ENCODE data around the gene SRPK2.
"Not testable (repeated sequence)": the region's sequence is repeated elsewhere in the genome, so short reads cannot be mapped to it uniquely, and the experiment has no call there.

The SRPK2 gene

DNA sequence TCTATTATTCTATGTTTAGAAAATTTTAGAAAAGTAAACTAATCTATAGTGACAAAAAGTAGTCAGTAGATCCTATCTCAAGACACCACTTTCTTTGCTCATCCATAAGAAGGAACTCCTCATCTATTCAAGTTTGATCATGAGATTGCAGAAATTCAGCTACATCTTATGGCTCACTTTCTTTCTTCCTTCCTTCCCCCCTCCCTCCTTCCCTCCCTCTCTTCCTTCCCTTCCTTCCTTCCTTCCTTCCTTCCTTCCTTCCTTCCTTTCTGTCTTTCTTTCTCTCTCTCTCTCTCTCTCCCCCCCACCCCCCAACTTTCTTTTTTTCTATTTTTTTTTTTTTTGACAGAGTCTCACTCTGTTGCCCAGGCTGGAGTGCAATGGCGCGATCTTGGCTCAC, 35.3 kb upstream of the SRPK2 start:
- Histone ChIP-seq H3K36me3 (ENCODE audit: low read depth) (no peaks in the 10 kb centered on the region), H3K27ac (ENCODE audit: poor library complexity, severe bottlenecking) (no peak overlapping the region), H3K4me3 (ENCODE audit: severe bottlenecking) (no peak overlapping the region), H3K4me1 (ENCODE audit: insufficient read depth, poor library complexity, severe bottlenecking) (no peaks in the 10 kb centered on the region), H3K27me3 (ENCODE audit: insufficient read depth, poor library complexity, severe bottlenecking) (no peaks in the 10 kb centered on the region), H3K9me3 (ENCODE audit: severe bottlenecking) (no peaks in the 10 kb centered on the region)
- DNase-seq (ENCODE audit: low spot score) (no peak), ATAC-seq (ENCODE audit: low read depth) (no peak)
- TF ChIP-seq, protein P1, sequence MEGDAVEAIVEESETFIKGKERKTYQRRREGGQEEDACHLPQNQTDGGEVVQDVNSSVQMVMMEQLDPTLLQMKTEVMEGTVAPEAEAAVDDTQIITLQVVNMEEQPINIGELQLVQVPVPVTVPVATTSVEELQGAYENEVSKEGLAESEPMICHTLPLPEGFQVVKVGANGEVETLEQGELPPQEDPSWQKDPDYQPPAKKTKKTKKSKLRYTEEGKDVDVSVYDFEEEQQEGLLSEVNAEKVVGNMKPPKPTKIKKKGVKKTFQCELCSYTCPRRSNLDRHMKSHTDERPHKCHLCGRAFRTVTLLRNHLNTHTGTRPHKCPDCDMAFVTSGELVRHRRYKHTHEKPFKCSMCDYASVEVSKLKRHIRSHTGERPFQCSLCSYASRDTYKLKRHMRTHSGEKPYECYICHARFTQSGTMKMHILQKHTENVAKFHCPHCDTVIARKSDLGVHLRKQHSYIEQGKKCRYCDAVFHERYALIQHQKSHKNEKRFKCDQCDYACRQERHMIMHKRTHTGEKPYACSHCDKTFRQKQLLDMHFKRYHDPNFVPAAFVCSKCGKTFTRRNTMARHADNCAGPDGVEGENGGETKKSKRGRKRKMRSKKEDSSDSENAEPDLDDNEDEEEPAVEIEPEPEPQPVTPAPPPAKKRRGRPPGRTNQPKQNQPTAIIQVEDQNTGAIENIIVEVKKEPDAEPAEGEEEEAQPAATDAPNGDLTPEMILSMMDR (IDR thresholded peaks at IDR 0.05; ENCODE audit: poor library complexity, severe bottlenecking): no peak

GRCh38 chr7:105413887-105414437, 25.2 kb upstream of the SRPK2 start:
- no peaks in the 10 kb centered on the region for H3K4me1 ChIP-seq (ENCODE audit: insufficient read depth, poor library complexity, severe bottlenecking)
- TF ChIP-seq, protein P1 (IDR thresholded peaks at IDR 0.05; ENCODE audit: poor library complexity, severe bottlenecking): no peak
- ATAC-seq (ENCODE audit: low read depth): no peak
- H3K4me3 ChIP-seq (ENCODE audit: severe bottlenecking): no peak overlapping the region
- H3K27ac ChIP-seq (ENCODE audit: poor library complexity, severe bottlenecking): no peak overlapping the region
- H3K9me3 ChIP-seq (ENCODE audit: severe bottlenecking): no peaks in the 10 kb centered on the region
- no peaks in the 10 kb centered on the region for H3K36me3 ChIP-seq (ENCODE audit: low read depth)
- DNase-seq (ENCODE audit: low spot score): no peak
- H3K27me3 ChIP-seq (ENCODE audit: insufficient read depth, poor library complexity, severe bottlenecking): no peaks in the 10 kb centered on the region

DNA sequence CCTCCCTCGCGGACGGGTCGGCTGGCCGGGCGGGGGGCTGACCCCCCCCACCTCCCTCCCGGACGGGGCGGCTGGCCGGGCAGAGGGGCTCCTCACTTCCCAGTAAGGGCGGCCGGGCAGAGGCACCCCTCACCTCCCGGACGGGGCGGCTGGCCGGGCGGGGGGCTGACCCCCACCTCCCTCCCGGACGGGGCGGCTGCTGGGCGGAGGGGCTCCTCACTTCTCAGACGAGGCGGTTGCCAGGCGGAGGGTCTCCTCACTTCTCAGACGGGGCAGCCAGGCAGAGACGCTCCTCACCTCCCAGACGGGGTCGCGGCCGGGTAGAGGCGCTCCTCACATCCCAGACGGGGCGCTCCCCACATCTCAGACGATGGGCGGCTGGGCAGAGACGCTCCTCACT, 22.1 kb upstream of the SRPK2 start:
- ATAC-seq (ENCODE audit: low read depth); DNase-seq (ENCODE audit: low spot score); H3K27ac ChIP-seq (ENCODE audit: poor library complexity, severe bottlenecking); H3K9me3 ChIP-seq (ENCODE audit: severe bottlenecking); H3K27me3 ChIP-seq (ENCODE audit: insufficient read depth, poor library complexity, severe bottlenecking); H3K4me3 ChIP-seq (ENCODE audit: severe bottlenecking); H3K4me1 ChIP-seq (ENCODE audit: insufficient read depth, poor library complexity, severe bottlenecking); H3K36me3 ChIP-seq (ENCODE audit: low read depth): not testable (repeated sequence)

DNA sequence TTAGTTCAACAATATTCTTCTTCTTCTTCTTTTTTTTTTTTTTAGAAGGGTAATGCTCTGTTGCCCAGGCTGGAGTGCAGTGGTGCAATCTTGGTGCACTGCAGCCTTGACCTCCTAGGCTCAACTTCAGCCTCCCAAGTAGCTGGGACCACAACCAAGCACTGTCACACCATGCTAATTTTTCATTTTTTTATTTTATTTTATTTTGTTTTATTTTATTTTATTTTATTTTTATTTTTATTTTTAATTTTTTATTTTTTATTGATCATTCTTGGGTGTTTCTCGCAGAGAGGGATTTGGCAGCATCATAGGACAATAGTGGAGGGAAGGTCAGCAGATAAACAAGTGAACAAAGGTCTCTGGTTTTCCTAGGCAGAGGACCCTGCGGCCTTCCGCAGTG, 21.1 kb upstream of the SRPK2 start:
- not testable (repeated sequence) for DNase-seq (ENCODE audit: low spot score); H3K4me1 ChIP-seq (ENCODE audit: insufficient read depth, poor library complexity, severe bottlenecking); H3K36me3 ChIP-seq (ENCODE audit: low read depth); H3K4me3 ChIP-seq (ENCODE audit: severe bottlenecking); ATAC-seq (ENCODE audit: low read depth); H3K9me3 ChIP-seq (ENCODE audit: severe bottlenecking); H3K27me3 ChIP-seq (ENCODE audit: insufficient read depth, poor library complexity, severe bottlenecking); H3K27ac ChIP-seq (ENCODE audit: poor library complexity, severe bottlenecking)

GRCh38 chr7:105408791-105409410, 20.2 kb upstream of the SRPK2 start:
- peak; percentile 35; the same call in 1 of the 3 replicates for ATAC-seq (ENCODE audit: low read depth)
- TF ChIP-seq, protein P1 (IDR thresholded peaks at IDR 0.05; ENCODE audit: poor library complexity, severe bottlenecking): no peak

GRCh38 chr7:105403128-105403527, 14.4 kb upstream of the SRPK2 start:
- DNase-seq (ENCODE audit: low spot score) (no peak), ATAC-seq (ENCODE audit: low read depth) (no peak)
- no peaks in the 10 kb centered on the region for H3K9me3 ChIP-seq (ENCODE audit: severe bottlenecking)
- H3K36me3 ChIP-seq (ENCODE audit: low read depth): no peaks in the 10 kb centered on the region
- TF ChIP-seq, protein P1 (IDR thresholded peaks at IDR 0.05; ENCODE audit: poor library complexity, severe bottlenecking): no peak
- no peaks in the 10 kb centered on the region for H3K4me1 ChIP-seq (ENCODE audit: insufficient read depth, poor library complexity, severe bottlenecking)
- no peak overlapping the region for H3K4me3 ChIP-seq (ENCODE audit: severe bottlenecking)
- H3K27me3 ChIP-seq (ENCODE audit: insufficient read depth, poor library complexity, severe bottlenecking): no peaks in the 10 kb centered on the region
- H3K27ac ChIP-seq (ENCODE audit: poor library complexity, severe bottlenecking): no peak overlapping the region

More at GRCh38 chr7:105408791-105409410, 20.2 kb upstream of the SRPK2 start:
- H3K36me3 ChIP-seq (ENCODE audit: low read depth): no peaks in the 10 kb centered on the region
- no peaks in the 10 kb centered on the region for H3K4me1 ChIP-seq (ENCODE audit: insufficient read depth, poor library complexity, severe bottlenecking)
- no peak overlapping the region for H3K4me3 ChIP-seq (ENCODE audit: severe bottlenecking)
- H3K9me3 ChIP-seq (ENCODE audit: severe bottlenecking): no peaks in the 10 kb centered on the region
- H3K27ac ChIP-seq (ENCODE audit: poor library complexity, severe bottlenecking): no peak overlapping the region
- no peak for DNase-seq (ENCODE audit: low spot score)
- no peaks in the 10 kb centered on the region for H3K27me3 ChIP-seq (ENCODE audit: insufficient read depth, poor library complexity, severe bottlenecking)
